ENCODE data around the gene LRRC75B. TPM values are rescaled to one million over a fixed set of nuclear protein-coding genes. Genes with fewer than 3 reads are reported as not detected.
A peak's percentile ranks its signal among the peaks of the same experiment; 100 is the strongest.

Gene LRRC75B
- total and polyA plus RNA-seq, 2 of the 8 experiments (the other 6 are each of a cell fraction or from before 2014, with no cell fraction given), result 12.2 to 26.6 TPM

GRCh38 chr22:24555165-24556039 is 37.5 kb downstream of the LRRC75B start, which contains the start of gene SNRPD3 (continued):
- TF ChIP-seq SP1 (IDR thresholded peaks at IDR 0.05; ENCODE audit: low read depth, low read length) (peak; percentile 85), KDM4A (IDR thresholded peaks at IDR 0.05; ENCODE audit: low read depth, low read length, severe bottlenecking) (peak; percentile 51), SP2 (IDR thresholded peaks at IDR 0.05; ENCODE audit: low read length) (no peak), YY1 (IDR thresholded peaks at IDR 0.05; ENCODE audit: low read depth, low read length) (peak; percentile 88), TEAD4 (IDR thresholded peaks at IDR 0.05; ENCODE audit: low read depth, low read length) (no peak; the same call in 1 of the 2 replicates), CHD2 (IDR thresholded peaks at IDR 0.05; ENCODE audit: low read length) (peak; percentile 58), EZH2 (IDR thresholded peaks at IDR 0.05; ENCODE audit: low read depth, low read length, severe bottlenecking) (no peak), EP300 (IDR thresholded peaks at IDR 0.05; ENCODE audit: borderline replicate concordance in 1 of 2, low read depth in 2 of 2, low read length in 2 of 2) (peak in 1 of 2 experiments; percentile 76; a peak in 1 of 3 replicates), MAFK (IDR thresholded peaks at IDR 0.05; ENCODE audit: low read depth, low read length) (no peak)
- TF ChIP-seq, protein P1, sequence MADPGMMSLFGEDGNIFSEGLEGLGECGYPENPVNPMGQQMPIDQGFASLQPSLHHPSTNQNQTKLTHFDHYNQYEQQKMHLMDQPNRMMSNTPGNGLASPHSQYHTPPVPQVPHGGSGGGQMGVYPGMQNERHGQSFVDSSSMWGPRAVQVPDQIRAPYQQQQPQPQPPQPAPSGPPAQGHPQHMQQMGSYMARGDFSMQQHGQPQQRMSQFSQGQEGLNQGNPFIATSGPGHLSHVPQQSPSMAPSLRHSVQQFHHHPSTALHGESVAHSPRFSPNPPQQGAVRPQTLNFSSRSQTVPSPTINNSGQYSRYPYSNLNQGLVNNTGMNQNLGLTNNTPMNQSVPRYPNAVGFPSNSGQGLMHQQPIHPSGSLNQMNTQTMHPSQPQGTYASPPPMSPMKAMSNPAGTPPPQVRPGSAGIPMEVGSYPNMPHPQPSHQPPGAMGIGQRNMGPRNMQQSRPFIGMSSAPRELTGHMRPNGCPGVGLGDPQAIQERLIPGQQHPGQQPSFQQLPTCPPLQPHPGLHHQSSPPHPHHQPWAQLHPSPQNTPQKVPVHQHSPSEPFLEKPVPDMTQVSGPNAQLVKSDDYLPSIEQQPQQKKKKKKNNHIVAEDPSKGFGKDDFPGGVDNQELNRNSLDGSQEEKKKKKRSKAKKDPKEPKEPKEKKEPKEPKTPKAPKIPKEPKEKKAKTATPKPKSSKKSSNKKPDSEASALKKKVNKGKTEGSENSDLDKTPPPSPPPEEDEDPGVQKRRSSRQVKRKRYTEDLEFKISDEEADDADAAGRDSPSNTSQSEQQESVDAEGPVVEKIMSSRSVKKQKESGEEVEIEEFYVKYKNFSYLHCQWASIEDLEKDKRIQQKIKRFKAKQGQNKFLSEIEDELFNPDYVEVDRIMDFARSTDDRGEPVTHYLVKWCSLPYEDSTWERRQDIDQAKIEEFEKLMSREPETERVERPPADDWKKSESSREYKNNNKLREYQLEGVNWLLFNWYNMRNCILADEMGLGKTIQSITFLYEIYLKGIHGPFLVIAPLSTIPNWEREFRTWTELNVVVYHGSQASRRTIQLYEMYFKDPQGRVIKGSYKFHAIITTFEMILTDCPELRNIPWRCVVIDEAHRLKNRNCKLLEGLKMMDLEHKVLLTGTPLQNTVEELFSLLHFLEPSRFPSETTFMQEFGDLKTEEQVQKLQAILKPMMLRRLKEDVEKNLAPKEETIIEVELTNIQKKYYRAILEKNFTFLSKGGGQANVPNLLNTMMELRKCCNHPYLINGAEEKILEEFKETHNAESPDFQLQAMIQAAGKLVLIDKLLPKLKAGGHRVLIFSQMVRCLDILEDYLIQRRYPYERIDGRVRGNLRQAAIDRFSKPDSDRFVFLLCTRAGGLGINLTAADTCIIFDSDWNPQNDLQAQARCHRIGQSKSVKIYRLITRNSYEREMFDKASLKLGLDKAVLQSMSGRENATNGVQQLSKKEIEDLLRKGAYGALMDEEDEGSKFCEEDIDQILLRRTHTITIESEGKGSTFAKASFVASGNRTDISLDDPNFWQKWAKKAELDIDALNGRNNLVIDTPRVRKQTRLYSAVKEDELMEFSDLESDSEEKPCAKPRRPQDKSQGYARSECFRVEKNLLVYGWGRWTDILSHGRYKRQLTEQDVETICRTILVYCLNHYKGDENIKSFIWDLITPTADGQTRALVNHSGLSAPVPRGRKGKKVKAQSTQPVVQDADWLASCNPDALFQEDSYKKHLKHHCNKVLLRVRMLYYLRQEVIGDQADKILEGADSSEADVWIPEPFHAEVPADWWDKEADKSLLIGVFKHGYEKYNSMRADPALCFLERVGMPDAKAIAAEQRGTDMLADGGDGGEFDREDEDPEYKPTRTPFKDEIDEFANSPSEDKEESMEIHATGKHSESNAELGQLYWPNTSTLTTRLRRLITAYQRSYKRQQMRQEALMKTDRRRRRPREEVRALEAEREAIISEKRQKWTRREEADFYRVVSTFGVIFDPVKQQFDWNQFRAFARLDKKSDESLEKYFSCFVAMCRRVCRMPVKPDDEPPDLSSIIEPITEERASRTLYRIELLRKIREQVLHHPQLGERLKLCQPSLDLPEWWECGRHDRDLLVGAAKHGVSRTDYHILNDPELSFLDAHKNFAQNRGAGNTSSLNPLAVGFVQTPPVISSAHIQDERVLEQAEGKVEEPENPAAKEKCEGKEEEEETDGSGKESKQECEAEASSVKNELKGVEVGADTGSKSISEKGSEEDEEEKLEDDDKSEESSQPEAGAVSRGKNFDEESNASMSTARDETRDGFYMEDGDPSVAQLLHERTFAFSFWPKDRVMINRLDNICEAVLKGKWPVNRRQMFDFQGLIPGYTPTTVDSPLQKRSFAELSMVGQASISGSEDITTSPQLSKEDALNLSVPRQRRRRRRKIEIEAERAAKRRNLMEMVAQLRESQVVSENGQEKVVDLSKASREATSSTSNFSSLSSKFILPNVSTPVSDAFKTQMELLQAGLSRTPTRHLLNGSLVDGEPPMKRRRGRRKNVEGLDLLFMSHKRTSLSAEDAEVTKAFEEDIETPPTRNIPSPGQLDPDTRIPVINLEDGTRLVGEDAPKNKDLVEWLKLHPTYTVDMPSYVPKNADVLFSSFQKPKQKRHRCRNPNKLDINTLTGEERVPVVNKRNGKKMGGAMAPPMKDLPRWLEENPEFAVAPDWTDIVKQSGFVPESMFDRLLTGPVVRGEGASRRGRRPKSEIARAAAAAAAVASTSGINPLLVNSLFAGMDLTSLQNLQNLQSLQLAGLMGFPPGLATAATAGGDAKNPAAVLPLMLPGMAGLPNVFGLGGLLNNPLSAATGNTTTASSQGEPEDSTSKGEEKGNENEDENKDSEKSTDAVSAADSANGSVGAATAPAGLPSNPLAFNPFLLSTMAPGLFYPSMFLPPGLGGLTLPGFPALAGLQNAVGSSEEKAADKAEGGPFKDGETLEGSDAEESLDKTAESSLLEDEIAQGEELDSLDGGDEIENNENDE (IDR thresholded peaks at IDR 0.05; ENCODE audit: insufficient replicate concordance, low read length), result no peak
